HepG2 (cell line): ENCODE results near the gene ITGB7. TPM values are rescaled to one million over a fixed set of nuclear protein-coding genes. Genes with fewer than 3 reads are reported as not detected.

ENCODE experiments used
- CBFB ChIP-seq: sonication (generic); formaldehyde crosslinking; IDR thresholded peaks from 2 replicates; pipeline ENCODE4 v1.4.0; 2020; ENCODE audit warnings: missing genetic modification reagents
- HDAC1 ChIP-seq: sonication (generic); formaldehyde crosslinking; IDR thresholded peaks from 2 replicates; pipeline ENCODE4 v1.5.1; 2020; ENCODE audit warnings: mild to moderate bottlenecking, missing genetic modification reagents
- KLF16 ChIP-seq, 2 experiments: sonication (generic) in 1 of 2; formaldehyde crosslinking in 1 of 2; IDR thresholded peaks; 2 replicates each; pipeline versions ENCODE4 v1.6.1 to v1.8.0; 2016 to 2023; ENCODE audit warnings: missing genetic modification reagents in 2 of 2, missing compliant biosample characterization in 1 of 2
- KMT2A ChIP-seq: sonication (generic); formaldehyde crosslinking; IDR thresholded peaks from 2 replicates; pipeline ENCODE4 v1.4.0; 2020; ENCODE audit warnings: missing genetic modification reagents
- MATR3 ChIP-seq: sonication (generic); formaldehyde crosslinking; IDR thresholded peaks from 2 replicates; pipeline ENCODE4 v1.4.0; 2020; ENCODE audit warnings: missing genetic modification reagents
- MZF1 ChIP-seq: sonication (generic); formaldehyde crosslinking; IDR thresholded peaks from 2 replicates; pipeline ENCODE4 v1.8.1; 2023; ENCODE audit warnings: mild to moderate bottlenecking, missing genetic modification reagents, borderline replicate concordance
- RARG ChIP-seq: sonication (generic); formaldehyde crosslinking; IDR thresholded peaks from 2 replicates; pipeline ENCODE4 v1.4.0; 2020; ENCODE audit warnings: low read depth, mild to moderate bottlenecking, missing genetic modification reagents
- SMARCE1 ChIP-seq: fragments of 450-650 bp; IDR thresholded peaks from 2 replicates; pipeline ENCODE4 v1.6.1; 2017; ENCODE audit warnings: borderline replicate concordance
- TBP ChIP-seq: sonication (generic); formaldehyde crosslinking; IDR thresholded peaks from 2 replicates; pipeline ENCODE4 v1.5.0; 2020; ENCODE audit warnings: missing genetic modification reagents
- YEATS4 ChIP-seq: sonication (generic); formaldehyde crosslinking; IDR thresholded peaks from 2 replicates; pipeline ENCODE4 v1.4.0; 2020; ENCODE audit warnings: missing genetic modification reagents, borderline replicate concordance
- ZFP82 ChIP-seq: sonication (generic); formaldehyde crosslinking; IDR thresholded peaks from 2 replicates; pipeline ENCODE4 v1.5.1; 2020; ENCODE audit warnings: mild to moderate bottlenecking, missing genetic modification reagents, borderline replicate concordance
- ZNF530 ChIP-seq: sonication (generic); formaldehyde crosslinking; IDR thresholded peaks from 2 replicates; pipeline ENCODE4 v1.5.0; 2020; ENCODE audit warnings: low read depth, mild to moderate bottlenecking, missing genetic modification reagents
- polyA plus RNA-seq, 8 experiments: library from polyadenylated mRNA; depleted of rRNA in 3 of 8; stranded (reverse) in 7 of 8; unstranded in 1 of 8; fragments of >200 nt; fragmentation: Illumina TruSeq in 4 of 8; extraction: Trizol in 4 of 8; gene quantifications; 2 replicates each; pipeline versions ENCODE4 v1.2.1 to v1.2.3, GENCODE V29; 2011 to 2016; ENCODE audit warnings: low read depth in 4 of 8, missing spikeins in 1 of 8, mixed read lengths in 1 of 8; ENCODE audit not compliant: insufficient read depth in 1 of 8
- total RNA-seq, 5 experiments: library from RNA; depleted of rRNA; stranded (reverse); fragments of >200 nt; fragmentation: Illumina TruSeq; extraction: Trizol; gene quantifications; 2 replicates each; pipeline ENCODE4 v1.2.3, GENCODE V29; 2016; ENCODE audit warnings: low read depth in 1 of 5
- TF ChIP-seq, protein P1 (sequence below): sonication (generic); formaldehyde crosslinking; IDR thresholded peaks from 2 replicates; pipeline ENCODE4 v1.5.1; 2020; ENCODE audit warnings: mild to moderate bottlenecking, moderate library complexity, missing genetic modification reagents
- TF ChIP-seq, protein P2 (sequence below): sonication (generic); formaldehyde crosslinking; IDR thresholded peaks from 2 replicates; pipeline ENCODE4 v1.5.1; 2020; ENCODE audit warnings: mild to moderate bottlenecking, missing genetic modification reagents
- TF ChIP-seq, protein P3 (sequence below): sonication (generic); formaldehyde crosslinking; IDR thresholded peaks from 2 replicates; pipeline ENCODE4 v1.4.0; 2020; ENCODE audit warnings: missing genetic modification reagents
- TF ChIP-seq, protein P4 (sequence below), 2 experiments: fragments of 450-650 bp in 1 of 2; sonication (generic) in 1 of 2; formaldehyde crosslinking; IDR thresholded peaks; 2 replicates each; pipeline versions ENCODE4 v1.5.0 to v1.8.0; 2020 to 2022; ENCODE audit warnings: mild to moderate bottlenecking in 1 of 2, missing genetic modification reagents in 1 of 2
- TF ChIP-seq, protein P5 (sequence below): sonication (generic); formaldehyde crosslinking; IDR thresholded peaks from 2 replicates; pipeline ENCODE4 v1.8.0; 2022; ENCODE audit warnings: missing genetic modification reagents, mild to moderate bottlenecking, inconsistent platforms, borderline replicate concordance

ITGB7 gene
- total and polyA plus RNA-seq, 2 of the 13 experiments (the other 11 are each of a cell fraction or from before 2014, with no cell fraction given): 0.16 to 0.18 TPM

DNA sequence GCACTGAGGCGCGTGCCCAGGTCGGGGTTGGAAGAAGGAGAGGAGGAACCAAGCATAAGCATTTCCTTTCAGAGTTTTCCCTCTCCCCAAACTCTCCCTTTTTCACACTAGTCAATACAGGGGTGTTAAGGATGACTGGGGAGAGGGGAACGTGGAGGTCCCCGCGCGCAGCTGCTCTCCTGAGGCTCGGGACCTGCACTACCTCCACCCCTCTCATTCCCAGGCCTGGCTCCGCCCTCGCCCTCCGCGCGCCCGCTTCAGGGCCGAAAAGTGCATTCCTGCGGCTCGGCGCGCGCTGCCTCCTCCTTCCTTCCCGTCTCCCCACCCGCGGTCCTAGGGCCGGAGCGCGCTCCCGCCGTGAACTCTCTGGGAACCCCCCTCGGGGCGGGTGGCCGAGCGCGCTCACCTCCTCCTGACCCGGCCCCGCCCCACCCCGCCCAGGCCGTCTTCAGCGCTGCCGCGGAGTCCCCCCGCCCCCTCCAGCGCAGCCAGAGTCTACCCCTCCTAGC lies 13.7 kb upstream of the ITGB7 start (continued):
- TF ChIP-seq, protein P1, sequence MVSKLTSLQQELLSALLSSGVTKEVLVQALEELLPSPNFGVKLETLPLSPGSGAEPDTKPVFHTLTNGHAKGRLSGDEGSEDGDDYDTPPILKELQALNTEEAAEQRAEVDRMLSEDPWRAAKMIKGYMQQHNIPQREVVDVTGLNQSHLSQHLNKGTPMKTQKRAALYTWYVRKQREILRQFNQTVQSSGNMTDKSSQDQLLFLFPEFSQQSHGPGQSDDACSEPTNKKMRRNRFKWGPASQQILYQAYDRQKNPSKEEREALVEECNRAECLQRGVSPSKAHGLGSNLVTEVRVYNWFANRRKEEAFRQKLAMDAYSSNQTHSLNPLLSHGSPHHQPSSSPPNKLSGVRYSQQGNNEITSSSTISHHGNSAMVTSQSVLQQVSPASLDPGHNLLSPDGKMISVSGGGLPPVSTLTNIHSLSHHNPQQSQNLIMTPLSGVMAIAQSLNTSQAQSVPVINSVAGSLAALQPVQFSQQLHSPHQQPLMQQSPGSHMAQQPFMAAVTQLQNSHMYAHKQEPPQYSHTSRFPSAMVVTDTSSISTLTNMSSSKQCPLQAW (CRISPR knock-in tag): no peak; the same call in 1 of the 2 replicates
- TF ChIP-seq, protein P2, sequence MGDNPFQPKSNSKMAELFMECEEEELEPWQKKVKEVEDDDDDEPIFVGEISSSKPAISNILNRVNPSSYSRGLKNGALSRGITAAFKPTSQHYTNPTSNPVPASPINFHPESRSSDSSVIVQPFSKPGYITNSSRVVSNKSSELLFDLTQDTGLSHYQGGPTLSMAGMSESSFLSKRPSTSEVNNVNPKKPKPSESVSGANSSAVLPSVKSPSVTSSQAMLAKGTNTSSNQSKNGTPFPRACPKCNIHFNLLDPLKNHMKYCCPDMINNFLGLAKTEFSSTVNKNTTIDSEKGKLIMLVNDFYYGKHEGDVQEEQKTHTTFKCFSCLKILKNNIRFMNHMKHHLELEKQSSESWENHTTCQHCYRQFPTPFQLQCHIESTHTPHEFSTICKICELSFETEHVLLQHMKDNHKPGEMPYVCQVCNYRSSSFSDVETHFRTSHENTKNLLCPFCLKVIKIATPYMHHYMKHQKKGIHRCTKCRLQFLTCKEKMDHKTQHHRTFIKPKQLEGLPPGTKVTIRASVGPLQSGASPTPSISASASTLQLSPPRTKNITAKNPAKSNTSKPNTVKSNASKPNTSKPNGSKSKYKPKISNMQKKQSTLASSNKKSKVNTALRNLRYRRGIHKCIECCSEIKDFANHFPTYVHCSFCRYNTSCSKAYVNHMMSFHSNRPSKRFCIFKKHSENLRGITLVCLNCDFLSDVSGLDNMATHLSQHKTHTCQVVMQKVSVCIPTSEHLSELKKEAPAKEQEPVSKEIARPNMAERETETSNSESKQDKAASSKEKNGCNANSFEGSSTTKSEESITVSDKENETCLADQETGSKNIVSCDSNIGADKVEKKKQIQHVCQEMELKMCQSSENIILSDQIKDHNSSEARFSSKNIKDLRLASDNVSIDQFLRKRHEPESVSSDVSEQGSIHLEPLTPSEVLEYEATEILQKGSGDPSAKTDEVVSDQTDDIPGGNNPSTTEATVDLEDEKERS: no peak
- TF ChIP-seq, protein P3, sequence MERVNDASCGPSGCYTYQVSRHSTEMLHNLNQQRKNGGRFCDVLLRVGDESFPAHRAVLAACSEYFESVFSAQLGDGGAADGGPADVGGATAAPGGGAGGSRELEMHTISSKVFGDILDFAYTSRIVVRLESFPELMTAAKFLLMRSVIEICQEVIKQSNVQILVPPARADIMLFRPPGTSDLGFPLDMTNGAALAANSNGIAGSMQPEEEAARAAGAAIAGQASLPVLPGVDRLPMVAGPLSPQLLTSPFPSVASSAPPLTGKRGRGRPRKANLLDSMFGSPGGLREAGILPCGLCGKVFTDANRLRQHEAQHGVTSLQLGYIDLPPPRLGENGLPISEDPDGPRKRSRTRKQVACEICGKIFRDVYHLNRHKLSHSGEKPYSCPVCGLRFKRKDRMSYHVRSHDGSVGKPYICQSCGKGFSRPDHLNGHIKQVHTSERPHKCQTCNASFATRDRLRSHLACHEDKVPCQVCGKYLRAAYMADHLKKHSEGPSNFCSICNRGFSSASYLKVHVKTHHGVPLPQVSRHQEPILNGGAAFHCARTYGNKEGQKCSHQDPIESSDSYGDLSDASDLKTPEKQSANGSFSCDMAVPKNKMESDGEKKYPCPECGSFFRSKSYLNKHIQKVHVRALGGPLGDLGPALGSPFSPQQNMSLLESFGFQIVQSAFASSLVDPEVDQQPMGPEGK: peak; percentile 86
- TF ChIP-seq CBFB (CRISPR knock-in tag) (peak; percentile 48; the same call in 1 of the 2 replicates), ZNF530 (CRISPR knock-in tag) (no peak), YEATS4 (CRISPR knock-in tag) (no peak; the same call in 1 of the 2 replicates), RARG (CRISPR knock-in tag) (no peak), HDAC1 (no peak), ZFP82 (CRISPR knock-in tag) (no peak), TBP (CRISPR knock-in tag) (no peak), MATR3 (no peak), KMT2A (CRISPR knock-in tag) (peak; percentile 31; the same call in 1 of the 2 replicates), KLF16 (CRISPR knock-in tag; IDR thresholded peaks at IDR 0.05) (no peak), MZF1 (CRISPR knock-in tag) (no peak), SMARCE1 (no peak)
- TF ChIP-seq, protein P4, sequence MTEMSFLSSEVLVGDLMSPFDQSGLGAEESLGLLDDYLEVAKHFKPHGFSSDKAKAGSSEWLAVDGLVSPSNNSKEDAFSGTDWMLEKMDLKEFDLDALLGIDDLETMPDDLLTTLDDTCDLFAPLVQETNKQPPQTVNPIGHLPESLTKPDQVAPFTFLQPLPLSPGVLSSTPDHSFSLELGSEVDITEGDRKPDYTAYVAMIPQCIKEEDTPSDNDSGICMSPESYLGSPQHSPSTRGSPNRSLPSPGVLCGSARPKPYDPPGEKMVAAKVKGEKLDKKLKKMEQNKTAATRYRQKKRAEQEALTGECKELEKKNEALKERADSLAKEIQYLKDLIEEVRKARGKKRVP (CRISPR knock-in tag; IDR thresholded peaks at IDR 0.05): no peak
- TF ChIP-seq, protein P5, sequence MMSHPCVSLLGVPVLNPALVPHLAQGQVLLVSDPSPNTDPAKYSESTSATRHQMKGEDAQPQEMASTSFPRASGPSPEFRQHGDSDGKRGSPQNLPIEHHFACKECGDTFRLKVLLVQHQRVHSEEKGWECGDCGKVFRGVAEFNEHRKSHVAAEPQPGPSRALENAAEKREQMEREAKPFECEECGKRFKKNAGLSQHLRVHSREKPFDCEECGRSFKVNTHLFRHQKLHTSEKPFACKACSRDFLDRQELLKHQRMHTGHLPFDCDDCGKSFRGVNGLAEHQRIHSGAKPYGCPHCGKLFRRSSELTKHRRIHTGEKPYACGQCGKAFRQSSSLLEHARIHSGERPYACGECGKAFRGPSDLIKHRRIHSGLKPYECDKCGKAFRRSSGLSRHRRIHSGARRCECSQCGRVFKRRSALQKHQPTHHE (CRISPR knock-in tag): no peak
